Astrocyte (in vitro differentiated cells and primary cell): ENCODE measurements around the gene HERPUD1. TPM values are rescaled to one million over a fixed set of nuclear protein-coding genes. Genes with fewer than 3 reads are reported as not detected.

ENCODE experiments used
- DNase-seq: peaks from one replicate; pipeline ENCODE4 v3.0.0-alpha.2; 2010; ENCODE audit warnings: low read depth
- FAIRE-seq: peaks from 2 replicates; lab custom pipeline; 2011; peaks lifted over from hg19 to GRCh38; lab: Jason Lieb, UNC
- H2AFZ ChIP-seq: 2 replicates; pipeline ENCODE4 v1.6.0; 2012; ENCODE audit warnings: low read depth, low read length, inconsistent platforms
- H3K27ac ChIP-seq: 2 replicates; pipeline ENCODE4 v1.5.1; 2011; ENCODE audit warnings: low read depth, low read length, inconsistent platforms
- H3K27me3 ChIP-seq: 2 replicates; pipeline ENCODE4 v1.6.0; 2011; ENCODE audit warnings: low read length, inconsistent platforms; ENCODE audit not compliant: insufficient read depth
- H3K36me3 ChIP-seq: 2 replicates; pipeline ENCODE4 v1.5.1; 2011; ENCODE audit warnings: low read length, inconsistent platforms; ENCODE audit not compliant: insufficient read depth
- H3K4me1 ChIP-seq: 2 replicates; pipeline ENCODE4 v1.5.1; 2011; ENCODE audit warnings: low read length, inconsistent platforms; ENCODE audit not compliant: insufficient read depth
- H3K4me2 ChIP-seq: 2 replicates; pipeline ENCODE4 v1.6.0; 2012; ENCODE audit warnings: low read length, inconsistent platforms
- H3K4me3 ChIP-seq: 2 replicates; pipeline ENCODE4 v1.5.1; 2011; ENCODE audit warnings: low read depth, mild to moderate bottlenecking, low read length, inconsistent platforms; ENCODE audit not compliant: insufficient read depth
- H3K79me2 ChIP-seq: 2 replicates; pipeline ENCODE4 v1.6.0; 2012; ENCODE audit warnings: mild to moderate bottlenecking, low read length, inconsistent platforms; ENCODE audit not compliant: insufficient read depth
- H3K9ac ChIP-seq: 2 replicates; pipeline ENCODE4 v1.6.0; 2012; ENCODE audit warnings: mild to moderate bottlenecking, low read length, inconsistent platforms
- H3K9me3 ChIP-seq: 2 replicates; pipeline ENCODE4 v1.5.1; 2012; ENCODE audit warnings: low read depth, mild to moderate bottlenecking, low read length, inconsistent platforms; ENCODE audit not compliant: insufficient read depth
- H4K20me1 ChIP-seq: 2 replicates; pipeline ENCODE4 v1.6.0; 2012; ENCODE audit warnings: low read length, inconsistent platforms; ENCODE audit not compliant: insufficient read depth
- H3K27ac Mint-ChIP-seq: one replicate; pipeline ENCODE4 v1.8.0; 2021; ENCODE audit warnings: mild to moderate bottlenecking, mixed read lengths; ENCODE audit not compliant: unreplicated experiment
- H3K27me3 Mint-ChIP-seq: one replicate; pipeline ENCODE4 v1.8.0; 2021; ENCODE audit warnings: low read depth, mixed read lengths; ENCODE audit not compliant: unreplicated experiment
- H3K36me3 Mint-ChIP-seq: one replicate; pipeline ENCODE4 v1.8.0; 2021; ENCODE audit warnings: low read depth, mixed read lengths; ENCODE audit not compliant: unreplicated experiment
- H3K4me1 Mint-ChIP-seq: one replicate; pipeline ENCODE4 v1.8.0; 2021; ENCODE audit warnings: low read depth, mixed read lengths; ENCODE audit not compliant: unreplicated experiment
- H3K4me3 Mint-ChIP-seq: one replicate; pipeline ENCODE4 v1.8.0; 2021; ENCODE audit warnings: mild to moderate bottlenecking, moderate library complexity, mixed read lengths; ENCODE audit not compliant: unreplicated experiment
- H3K9me3 Mint-ChIP-seq: one replicate; pipeline ENCODE4 v1.8.0; 2021; ENCODE audit warnings: mild to moderate bottlenecking, mixed read lengths; ENCODE audit not compliant: unreplicated experiment
- CTCF ChIP-seq: IDR thresholded peaks from 2 replicates; pipeline ENCODE4 v1.5.1; 2011; ENCODE audit warnings: low read depth, mild to moderate bottlenecking, inconsistent platforms, low read length, moderate library complexity; ENCODE audit not compliant: insufficient read depth
- EZH2 ChIP-seq: IDR thresholded peaks from 2 replicates; pipeline ENCODE4 v1.6.1; 2012; ENCODE audit warnings: mild to moderate bottlenecking, low read length, inconsistent platforms; ENCODE audit not compliant: insufficient read depth
- total RNA-seq: library from RNA; stranded (reverse); gene quantifications from 2 replicates; pipeline ENCODE4 v1.2.1, GENCODE V29; 2021

HERPUD1 gene
- total RNA-seq, 1 donor from 2014 or later = 234 TPM

DNA sequence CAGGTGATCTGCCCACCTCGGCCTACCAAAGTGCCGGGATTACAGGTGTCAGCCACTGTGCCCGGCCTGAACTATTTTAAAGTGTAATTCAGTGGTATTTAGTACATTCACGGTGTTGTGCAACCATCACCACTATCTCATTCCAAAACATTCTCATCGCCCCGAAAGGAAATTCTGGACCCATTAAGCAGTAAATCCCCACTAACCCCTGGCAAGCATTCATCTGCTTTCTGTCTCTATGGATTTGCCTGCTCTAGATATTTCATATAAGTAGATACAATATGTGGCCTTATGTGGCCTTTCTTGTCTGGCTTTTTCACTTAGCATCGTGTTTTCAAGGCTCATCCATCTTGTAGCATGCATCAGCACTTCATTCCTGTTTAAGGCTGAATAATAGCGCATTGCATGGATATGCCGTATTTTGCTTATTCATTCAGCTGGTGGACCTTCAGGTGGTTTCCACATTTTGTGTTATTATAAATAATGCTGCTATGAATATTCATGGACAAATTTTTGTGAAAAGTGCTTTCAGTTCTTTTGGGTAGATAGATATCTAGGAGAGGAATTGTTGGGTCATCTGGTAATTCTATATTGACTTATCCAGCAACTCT, 8.4 kb upstream of the HERPUD1 start:
- no peaks in the 10 kb centered on the region for H4K20me1 ChIP-seq
- TF ChIP-seq CTCF = no peak
- Mint-ChIP-seq H3K9me3 (peaks cover 2% of the 10 kb centered on the region), H3K4me1 (peaks cover 5% of the 10 kb centered on the region), H3K4me3 (no peak overlapping the region), H3K27ac (no peak overlapping the region), H3K27me3 (peaks cover 12% of the 10 kb centered on the region), H3K36me3 (no peaks in the 10 kb centered on the region)
- H3K9ac ChIP-seq = no peak overlapping the region
- no peaks in the 10 kb centered on the region for H3K27me3 ChIP-seq
- H3K79me2 ChIP-seq = no peaks in the 10 kb centered on the region
- H3K36me3 ChIP-seq = no peaks in the 10 kb centered on the region
- H2AFZ ChIP-seq = no peak overlapping the region
- H3K4me2 ChIP-seq = no peak overlapping the region
- peak; percentile 49 for DNase-seq
- no peak overlapping the region for H3K4me3 ChIP-seq
- H3K4me1 ChIP-seq = peaks cover under 1% of the 10 kb centered on the region
- no peak overlapping the region for H3K27ac ChIP-seq
- no peaks in the 10 kb centered on the region for H3K9me3 ChIP-seq
- FAIRE-seq = no peak

- H3K79me2 ChIP-seq = peaks cover 6% of the 10 kb centered on the region
- no peak overlapping the region for H3K4me3 ChIP-seq
- H2AFZ ChIP-seq = no peak overlapping the region
- H3K4me2 ChIP-seq = no peak overlapping the region
- no peak overlapping the region for H3K27ac ChIP-seq
- Mint-ChIP-seq H3K4me3 (no peak overlapping the region), H3K27ac (no peak overlapping the region), H3K9me3 (no peaks in the 10 kb centered on the region), H3K4me1 (no peaks in the 10 kb centered on the region), H3K36me3 (no peaks in the 10 kb centered on the region), H3K27me3 (peaks cover 2% of the 10 kb centered on the region)
- H4K20me1 ChIP-seq = peaks cover 3% of the 10 kb centered on the region
- H3K4me1 ChIP-seq = peaks cover 8% of the 10 kb centered on the region
- H3K9me3 ChIP-seq = no peaks in the 10 kb centered on the region
- no peaks in the 10 kb centered on the region for H3K36me3 ChIP-seq
- FAIRE-seq (no peak), DNase-seq (no peak)
- no peak overlapping the region for H3K9ac ChIP-seq
- H3K27me3 ChIP-seq = no peaks in the 10 kb centered on the region
- TF ChIP-seq CTCF = no peak
- no peak for TF ChIP-seq EZH2
Measured at GRCh38 chr16:56927471-56927870, 4.5 kb upstream of the HERPUD1 start.

DNA sequence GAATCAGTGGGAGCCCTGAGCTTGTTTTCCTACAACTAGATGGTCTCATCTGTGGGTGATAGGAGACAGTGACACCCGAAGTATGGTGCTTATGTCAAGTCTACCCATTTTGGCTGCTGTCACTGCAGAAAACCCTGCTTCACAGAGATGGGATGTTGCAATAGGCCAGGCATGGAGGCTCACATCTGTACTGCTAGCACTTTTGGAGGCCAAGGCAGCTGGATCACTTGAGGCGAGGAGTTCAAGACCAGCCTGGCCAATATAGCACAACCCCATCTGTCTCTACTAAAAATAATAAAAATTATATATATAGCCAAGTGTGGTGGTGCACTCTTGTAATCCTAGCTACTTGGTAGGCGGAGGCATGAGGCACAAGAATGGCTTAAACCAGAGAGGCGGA, 2.3 kb upstream of the HERPUD1 start:
- Histone ChIP-seq H3K9ac (no peak overlapping the region), H3K4me3 (no peak overlapping the region), H3K36me3 (peaks cover 6% of the 10 kb centered on the region), H4K20me1 (peaks cover 24% of the 10 kb centered on the region), H3K9me3 (no peaks in the 10 kb centered on the region), H3K4me1 (peaks cover 8% of the 10 kb centered on the region), H3K27me3 (no peaks in the 10 kb centered on the region), H3K27ac (no peak overlapping the region), H2AFZ (no peak overlapping the region), H3K4me2 (no peak overlapping the region), H3K79me2 (peaks cover 28% of the 10 kb centered on the region)
- DNase-seq = no peak
- Mint-ChIP-seq H3K27me3 (peaks cover 2% of the 10 kb centered on the region), H3K4me3 (no peak overlapping the region), H3K27ac (no peak overlapping the region), H3K4me1 (no peaks in the 10 kb centered on the region), H3K9me3 (no peaks in the 10 kb centered on the region), H3K36me3 (peaks cover 8% of the 10 kb centered on the region)
- TF ChIP-seq CTCF (no peak), EZH2 (no peak)
- FAIRE-seq = no peak
